Stimulated activated memory B cell treated with anti-CD40 and anti-IgM and Interleukin-4, amounts not matched to agents 10 μg/mL and 1 μg/mL and 100 μg/mL, for 72 hours (primary cell): ENCODE measurements around the gene NRG3.
A peak's percentile ranks its signal among the peaks of the same experiment; 100 is the strongest.

Experiments
- ATAC-seq: fragments of 150-1000 bp; cut with Tn5 transposase; 2 replicates; pipeline ENCODE4 v1.10.0; 2021
- H3K27ac Mint-ChIP-seq: one replicate; pipeline ENCODE4 v1.8.0; 2022; ENCODE audit warnings: mild to moderate bottlenecking, mixed read lengths
- H3K27me3 Mint-ChIP-seq: one replicate; pipeline ENCODE4 v1.8.0; 2022; ENCODE audit warnings: mixed read lengths
- H3K36me3 Mint-ChIP-seq: one replicate; pipeline ENCODE4 v1.8.0; 2022; ENCODE audit warnings: mixed read lengths
- H3K4me1 Mint-ChIP-seq: one replicate; pipeline ENCODE4 v1.8.0; 2022; ENCODE audit warnings: mixed read lengths
- H3K4me3 Mint-ChIP-seq: one replicate; pipeline ENCODE4 v1.8.0; 2022; ENCODE audit warnings: mild to moderate bottlenecking, moderate library complexity, mixed read lengths
- H3K9me3 Mint-ChIP-seq: one replicate; pipeline ENCODE4 v1.8.0; 2022; ENCODE audit warnings: mixed read lengths

Gene NRG3

DNA sequence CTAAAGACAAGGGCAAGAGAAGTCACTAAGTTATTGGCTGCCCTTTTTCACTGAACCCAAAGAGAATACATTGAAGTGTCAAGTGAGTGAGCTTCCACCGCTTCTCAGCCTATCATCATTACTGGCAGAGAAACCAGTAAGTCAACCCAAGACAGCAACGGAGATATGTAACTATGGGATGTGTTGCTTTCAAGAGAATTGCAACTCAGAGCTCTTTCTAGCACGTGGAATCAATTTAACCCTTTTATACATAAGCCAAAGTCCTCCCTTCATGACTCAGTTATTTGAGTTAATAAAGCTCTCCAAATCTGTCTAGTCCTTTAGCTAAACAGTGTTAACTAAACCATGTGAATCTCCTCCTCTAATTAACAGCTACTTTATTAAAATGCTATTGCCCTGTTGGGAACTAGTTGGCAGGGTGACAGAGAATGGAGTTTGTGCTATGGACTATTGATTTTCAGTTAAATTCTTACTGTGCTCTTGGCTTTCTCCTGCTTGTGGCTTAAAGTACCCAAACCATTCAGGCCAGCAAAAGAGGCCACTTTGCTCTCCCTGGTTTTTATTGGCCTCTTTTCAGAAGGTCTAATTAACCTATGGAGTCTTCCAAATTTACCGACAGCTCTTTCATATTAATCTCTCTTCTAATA, 287.7 kb downstream of the NRG3 start:
- ATAC-seq, result no peak
- no peak overlapping the region for H3K27ac Mint-ChIP-seq
- H3K4me3 Mint-ChIP-seq, result no peak overlapping the region
- peaks cover 4% of the 10 kb centered on the region for H3K9me3 Mint-ChIP-seq
- no peaks in the 10 kb centered on the region for H3K27me3 Mint-ChIP-seq
- no peaks in the 10 kb centered on the region for H3K36me3 Mint-ChIP-seq
- H3K4me1 Mint-ChIP-seq, result no peaks in the 10 kb centered on the region

DNA sequence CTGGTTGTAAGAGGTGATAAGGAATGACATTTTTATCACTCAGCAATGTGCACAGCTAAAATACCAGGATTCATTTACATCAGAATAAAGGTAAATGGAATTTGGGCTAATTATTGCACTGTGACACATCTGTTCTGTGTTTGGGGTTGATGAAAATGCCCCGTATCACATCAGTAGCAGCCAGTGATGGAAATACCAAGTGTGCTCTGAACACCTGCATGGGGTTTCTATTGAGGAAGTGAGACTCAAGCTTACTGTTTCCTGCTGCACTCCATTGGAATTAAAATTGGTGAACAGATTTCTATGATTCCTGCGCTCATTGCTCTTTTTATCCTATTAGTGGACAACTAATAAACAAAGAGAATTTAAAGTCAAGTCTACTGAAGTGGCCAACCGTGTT, 296.9 kb downstream of the NRG3 start:
- Mint-ChIP-seq H3K4me1 (no peaks in the 10 kb centered on the region), H3K27me3 (no peaks in the 10 kb centered on the region), H3K27ac (no peak overlapping the region), H3K9me3 (peaks cover 10% of the 10 kb centered on the region), H3K4me3 (no peak overlapping the region), H3K36me3 (no peaks in the 10 kb centered on the region)
- ATAC-seq, result no peak

DNA sequence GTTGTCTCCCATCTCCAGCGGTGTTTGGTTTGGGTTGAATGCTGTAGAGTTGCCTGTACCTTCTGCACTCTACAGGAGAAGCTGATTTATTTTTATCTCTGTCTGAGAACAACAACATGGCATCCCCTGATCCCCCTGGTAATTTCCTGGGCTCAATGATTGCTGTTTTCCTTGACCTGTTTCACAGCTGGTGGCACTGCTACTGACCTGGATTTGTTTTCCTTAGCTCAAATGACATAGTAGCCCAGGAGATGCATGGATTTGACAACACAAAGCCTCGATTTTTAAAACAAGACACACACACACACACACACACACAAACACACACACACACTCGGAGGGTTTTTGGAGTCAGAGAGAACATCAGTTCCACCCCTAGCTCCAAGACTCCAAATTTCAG, 301.6 kb downstream of the NRG3 start:
- Mint-ChIP-seq H3K27me3 (no peaks in the 10 kb centered on the region), H3K4me3 (no peak overlapping the region), H3K9me3 (peaks cover 9% of the 10 kb centered on the region), H3K36me3 (no peaks in the 10 kb centered on the region), H3K27ac (no peak overlapping the region), H3K4me1 (no peaks in the 10 kb centered on the region)
- no peak for ATAC-seq

DNA sequence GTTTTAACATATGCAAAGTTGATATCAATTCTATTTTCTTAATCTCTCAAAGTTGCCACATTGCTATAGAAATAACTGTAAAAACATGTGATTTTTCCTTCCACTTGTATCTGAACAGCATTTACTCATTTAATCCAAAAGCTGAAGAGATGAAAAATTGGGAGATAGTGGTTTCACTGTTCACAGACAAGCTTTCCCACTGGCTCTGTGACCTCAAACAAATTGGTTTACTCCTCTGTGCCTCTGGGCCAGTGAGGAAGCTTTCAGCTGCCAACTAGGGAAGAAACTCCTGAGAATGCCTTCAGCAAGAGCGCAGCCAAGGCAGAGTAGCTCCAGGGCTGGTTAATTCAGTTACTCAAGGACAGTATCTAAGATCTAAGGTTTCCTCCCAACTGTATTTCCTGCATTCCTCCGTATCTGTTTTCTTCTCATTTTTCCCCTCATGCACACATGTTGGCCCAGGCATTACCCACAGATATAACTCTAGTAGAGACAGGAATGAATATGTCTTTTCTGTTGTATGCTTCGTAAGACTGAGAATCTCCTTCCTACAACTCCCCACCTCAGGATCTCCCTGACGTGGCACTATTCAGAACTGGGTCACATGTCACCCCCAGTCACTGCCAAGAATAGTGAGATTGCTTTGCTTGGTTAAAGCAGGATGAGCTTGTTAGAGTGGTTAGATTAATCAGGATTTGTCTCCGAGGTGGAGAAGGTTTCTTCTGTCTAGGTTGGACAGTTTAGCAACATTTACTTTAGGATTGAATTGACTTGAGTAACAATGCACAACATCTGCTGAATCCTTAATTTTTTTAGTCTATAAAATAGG, 315.7 kb downstream of the NRG3 start:
- no peak overlapping the region for H3K27ac Mint-ChIP-seq
- H3K36me3 Mint-ChIP-seq, result no peaks in the 10 kb centered on the region
- H3K4me1 Mint-ChIP-seq, result no peaks in the 10 kb centered on the region
- H3K4me3 Mint-ChIP-seq, result no peak overlapping the region
- peaks cover 3% of the 10 kb centered on the region for H3K9me3 Mint-ChIP-seq
- no peak for ATAC-seq
- no peaks in the 10 kb centered on the region for H3K27me3 Mint-ChIP-seq

DNA sequence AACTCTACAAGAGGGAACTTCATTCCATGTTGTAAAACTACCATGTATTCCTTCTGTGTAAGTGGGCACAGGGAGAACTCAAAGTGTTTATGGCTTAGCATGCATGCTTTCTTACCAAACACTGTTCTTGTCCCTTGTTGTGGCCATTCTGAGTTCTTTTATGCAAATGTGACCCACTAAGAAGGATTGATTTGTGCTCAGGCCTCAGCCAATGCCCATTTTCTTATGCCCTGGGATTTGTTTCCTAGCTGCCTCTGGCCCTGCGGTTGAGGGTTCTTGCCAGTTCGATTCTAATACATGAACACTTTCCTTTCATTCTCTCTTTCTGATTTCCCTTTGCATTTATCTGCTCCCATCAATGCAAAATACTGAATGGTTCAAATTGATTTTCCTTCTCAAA, 316.7 kb downstream of the NRG3 start:
- Mint-ChIP-seq H3K9me3 (peaks cover 4% of the 10 kb centered on the region), H3K4me1 (no peaks in the 10 kb centered on the region), H3K27me3 (no peaks in the 10 kb centered on the region), H3K27ac (no peak overlapping the region), H3K36me3 (no peaks in the 10 kb centered on the region), H3K4me3 (no peak overlapping the region)
- no peak for ATAC-seq

DNA sequence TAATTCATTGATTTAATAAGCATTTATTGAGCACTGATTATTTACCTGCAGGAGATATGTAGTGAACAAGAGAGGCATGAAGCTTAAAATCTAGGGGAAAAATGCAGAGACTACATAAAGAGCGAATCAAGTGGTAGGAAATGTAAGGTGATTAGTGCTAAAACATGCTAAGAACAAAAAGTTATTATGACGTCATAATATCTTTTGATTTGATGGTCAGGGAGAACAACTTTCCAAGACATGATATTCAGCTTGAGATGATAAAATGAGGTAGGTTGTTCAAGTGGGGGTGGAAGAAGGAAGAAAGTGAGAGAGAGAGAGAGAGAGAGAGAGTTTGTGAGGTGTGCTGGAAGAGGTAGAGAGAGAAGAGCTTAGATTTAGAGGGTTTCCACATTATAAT, 317.7 kb downstream of the NRG3 start:
- H3K36me3 Mint-ChIP-seq, result no peaks in the 10 kb centered on the region
- H3K27ac Mint-ChIP-seq, result no peak overlapping the region
- H3K4me3 Mint-ChIP-seq, result no peak overlapping the region
- no peak for ATAC-seq
- H3K4me1 Mint-ChIP-seq, result no peaks in the 10 kb centered on the region
- H3K27me3 Mint-ChIP-seq, result no peaks in the 10 kb centered on the region
- peaks cover 4% of the 10 kb centered on the region for H3K9me3 Mint-ChIP-seq

DNA sequence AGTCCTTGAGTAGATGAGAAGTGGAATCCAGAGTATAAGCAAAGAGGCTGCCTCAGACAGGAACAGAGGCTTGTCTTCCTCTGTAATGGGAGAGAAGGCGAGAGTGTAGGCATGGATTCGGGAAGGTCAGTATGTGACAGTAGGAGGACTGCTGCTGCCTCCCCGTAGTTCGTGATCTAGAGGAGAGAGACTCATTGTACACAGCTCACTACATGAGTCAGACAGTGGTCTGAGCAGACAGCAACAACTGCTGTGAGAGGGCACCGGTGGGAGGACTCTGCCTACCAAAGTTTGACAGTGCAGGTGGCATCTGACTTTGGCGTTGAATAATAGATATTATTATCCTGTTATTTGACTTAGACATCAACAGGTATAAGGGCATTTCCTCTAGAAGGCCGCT, 319.4 kb downstream of the NRG3 start:
- Mint-ChIP-seq H3K27ac (no peak overlapping the region), H3K36me3 (no peaks in the 10 kb centered on the region), H3K27me3 (no peaks in the 10 kb centered on the region), H3K4me3 (no peak overlapping the region), H3K4me1 (no peaks in the 10 kb centered on the region), H3K9me3 (peaks cover 4% of the 10 kb centered on the region)
- ATAC-seq, result no peak

DNA sequence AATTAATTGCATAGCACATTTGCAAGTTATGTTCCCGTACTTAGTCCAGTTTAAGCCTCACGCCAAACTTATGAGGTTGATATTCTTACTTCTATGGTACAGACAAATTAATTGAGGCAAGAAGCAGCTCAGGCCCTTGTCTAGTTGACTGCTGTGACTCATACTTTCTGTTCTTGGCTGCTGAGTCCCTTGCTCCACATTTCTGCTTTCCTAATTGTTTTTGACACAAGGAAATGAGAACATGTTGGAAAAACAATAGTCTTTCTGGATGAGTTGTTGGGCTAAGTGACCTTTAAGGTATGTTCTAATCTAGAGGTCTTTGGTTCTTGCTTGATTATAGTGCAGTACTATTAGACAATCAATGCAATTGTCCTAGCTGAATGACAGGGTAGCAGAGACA, 331.8 kb downstream of the NRG3 start:
- no peak overlapping the region for H3K27ac Mint-ChIP-seq
- no peaks in the 10 kb centered on the region for H3K36me3 Mint-ChIP-seq
- H3K9me3 Mint-ChIP-seq, result peaks cover 9% of the 10 kb centered on the region
- no peak for ATAC-seq
- H3K4me1 Mint-ChIP-seq, result no peaks in the 10 kb centered on the region
- no peak overlapping the region for H3K4me3 Mint-ChIP-seq
- H3K27me3 Mint-ChIP-seq, result no peaks in the 10 kb centered on the region

DNA sequence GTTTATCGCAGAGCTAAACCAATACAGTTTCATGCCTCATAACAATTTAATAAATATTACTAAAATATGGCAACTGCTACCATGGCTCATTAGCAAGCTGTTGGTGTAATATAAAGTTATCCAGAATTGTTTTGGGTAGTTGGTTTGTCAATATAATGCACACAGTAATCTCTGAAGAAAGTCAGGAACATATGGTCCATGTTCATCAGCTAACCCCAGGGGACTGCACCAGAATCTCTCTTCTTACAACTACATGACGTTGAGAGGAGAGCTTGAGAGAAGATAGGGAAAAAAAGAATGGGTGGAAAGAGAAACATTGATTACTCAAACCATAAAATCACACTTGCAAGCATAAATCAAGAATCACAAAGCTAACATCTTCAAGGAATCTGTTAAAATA, 333.7 kb downstream of the NRG3 start:
- no peak for ATAC-seq
- no peak overlapping the region for H3K4me3 Mint-ChIP-seq
- no peaks in the 10 kb centered on the region for H3K27me3 Mint-ChIP-seq
- peaks cover 3% of the 10 kb centered on the region for H3K9me3 Mint-ChIP-seq
- H3K4me1 Mint-ChIP-seq, result no peaks in the 10 kb centered on the region
- H3K36me3 Mint-ChIP-seq, result no peaks in the 10 kb centered on the region
- no peak overlapping the region for H3K27ac Mint-ChIP-seq

DNA sequence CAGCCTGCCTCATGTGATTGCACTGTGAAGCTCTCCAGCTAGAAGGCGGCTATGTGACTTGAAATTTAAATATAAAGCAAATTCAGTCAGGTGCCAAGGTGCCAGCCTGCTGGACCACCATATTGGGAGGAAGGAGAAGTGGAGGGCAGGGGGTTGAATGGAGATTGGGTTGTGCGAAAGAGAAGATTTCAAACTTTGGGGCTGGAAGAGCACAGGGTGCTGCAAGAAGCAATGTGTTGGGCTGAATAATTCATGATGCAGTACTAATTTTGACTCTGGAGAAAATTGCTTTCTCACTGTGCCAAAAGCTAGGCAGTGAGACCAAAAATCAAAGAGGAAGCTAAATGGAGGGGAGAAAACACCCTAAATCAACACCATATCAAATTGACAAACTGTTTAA, 335.3 kb downstream of the NRG3 start:
- no peak overlapping the region for H3K4me3 Mint-ChIP-seq
- H3K36me3 Mint-ChIP-seq, result no peaks in the 10 kb centered on the region
- peaks cover 1% of the 10 kb centered on the region for H3K9me3 Mint-ChIP-seq
- H3K27me3 Mint-ChIP-seq, result no peaks in the 10 kb centered on the region
- no peak overlapping the region for H3K27ac Mint-ChIP-seq
- no peak for ATAC-seq
- no peaks in the 10 kb centered on the region for H3K4me1 Mint-ChIP-seq

DNA sequence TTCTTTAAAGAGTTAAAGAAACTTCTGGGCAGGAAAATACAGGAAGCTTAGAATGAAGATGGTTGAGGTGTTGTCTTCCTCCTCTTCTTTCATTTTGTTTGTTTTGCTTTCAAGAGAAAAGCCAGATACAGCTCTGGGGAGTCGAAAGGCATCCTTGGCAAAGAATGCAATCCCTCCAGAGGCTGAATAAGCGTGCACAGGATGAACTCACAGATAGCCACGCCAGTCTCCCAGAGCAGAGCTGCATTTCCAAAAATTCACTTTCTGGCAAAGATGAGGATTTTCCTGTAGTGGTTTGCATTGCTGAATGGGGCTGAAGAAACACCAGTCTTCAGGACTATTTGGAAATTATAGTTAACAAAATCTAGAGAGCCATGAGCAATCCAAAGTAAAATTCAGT, 336.4 kb downstream of the NRG3 start:
- ATAC-seq, result no peak
- H3K9me3 Mint-ChIP-seq, result no peaks in the 10 kb centered on the region
- no peak overlapping the region for H3K4me3 Mint-ChIP-seq
- H3K4me1 Mint-ChIP-seq, result no peaks in the 10 kb centered on the region
- no peaks in the 10 kb centered on the region for H3K36me3 Mint-ChIP-seq
- no peak overlapping the region for H3K27ac Mint-ChIP-seq
- no peaks in the 10 kb centered on the region for H3K27me3 Mint-ChIP-seq

DNA sequence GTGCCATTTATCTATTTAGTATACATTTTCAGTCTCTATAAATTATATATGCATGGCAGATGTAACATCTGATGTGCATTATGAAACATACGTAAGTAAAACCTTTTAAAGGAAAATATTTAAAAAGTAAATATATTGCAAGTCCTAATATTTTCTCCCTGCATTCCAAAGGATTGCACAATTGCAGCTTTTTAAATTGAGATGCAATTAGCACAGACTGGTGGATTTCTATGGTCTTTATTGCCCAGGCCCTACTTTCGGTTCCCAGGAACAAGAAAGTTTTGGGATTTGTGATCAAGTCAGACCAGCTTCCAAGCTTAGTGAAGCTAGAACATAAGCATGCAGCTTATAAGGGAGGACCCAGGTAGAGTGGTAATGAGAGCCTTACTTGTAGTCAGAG, 337.8 kb downstream of the NRG3 start:
- Mint-ChIP-seq H3K27me3 (no peaks in the 10 kb centered on the region), H3K4me1 (no peaks in the 10 kb centered on the region), H3K36me3 (no peaks in the 10 kb centered on the region), H3K27ac (no peak overlapping the region), H3K9me3 (no peaks in the 10 kb centered on the region), H3K4me3 (no peak overlapping the region)
- ATAC-seq, result no peak

DNA sequence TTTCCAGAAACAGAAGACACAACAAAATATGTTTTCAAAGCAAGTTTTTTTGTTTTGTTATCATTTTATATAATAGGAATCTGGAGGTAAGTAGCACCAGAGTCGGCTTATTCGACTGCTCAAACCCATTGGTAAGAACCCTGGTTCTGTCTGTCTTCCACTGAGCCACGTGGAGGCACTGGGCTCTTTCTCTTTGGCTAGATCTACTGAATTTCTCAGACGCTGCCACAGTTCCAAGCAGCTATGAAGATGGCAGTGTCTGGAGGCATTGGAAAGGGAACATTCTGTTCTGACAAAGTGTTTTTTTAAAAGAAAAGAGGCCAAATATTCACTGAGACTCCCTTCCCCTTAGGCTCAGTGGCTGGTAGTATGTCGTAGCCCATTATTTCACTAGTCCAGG, 338.8 kb downstream of the NRG3 start:
- Mint-ChIP-seq H3K9me3 (no peaks in the 10 kb centered on the region), H3K4me1 (no peaks in the 10 kb centered on the region), H3K27ac (no peak overlapping the region), H3K36me3 (no peaks in the 10 kb centered on the region), H3K4me3 (no peak overlapping the region), H3K27me3 (no peaks in the 10 kb centered on the region)
- no peak for ATAC-seq

DNA sequence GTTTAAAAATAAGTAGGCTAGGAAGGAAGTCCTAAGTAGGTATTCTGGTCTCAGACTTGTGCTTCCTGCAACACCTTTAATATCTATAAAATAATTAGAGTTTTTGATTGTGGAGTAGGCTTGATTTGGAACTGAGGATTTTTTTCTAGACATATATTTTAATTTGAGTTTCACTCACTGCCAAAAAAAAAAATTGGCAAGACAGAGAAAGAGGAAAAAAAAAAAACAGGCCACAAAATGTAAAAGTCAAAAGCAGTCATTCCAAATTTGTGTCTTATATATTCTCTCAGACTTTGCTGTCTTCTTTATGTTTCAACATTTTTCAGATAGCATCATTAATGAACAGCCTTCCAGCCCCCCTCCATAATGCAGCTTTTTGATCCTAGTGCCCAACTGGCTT, 346.1 kb downstream of the NRG3 start:
- no peak overlapping the region for H3K27ac Mint-ChIP-seq
- H3K27me3 Mint-ChIP-seq, result no peaks in the 10 kb centered on the region
- H3K4me1 Mint-ChIP-seq, result no peaks in the 10 kb centered on the region
- H3K36me3 Mint-ChIP-seq, result no peaks in the 10 kb centered on the region
- no peak for ATAC-seq
- H3K9me3 Mint-ChIP-seq, result peaks cover 3% of the 10 kb centered on the region
- H3K4me3 Mint-ChIP-seq, result no peak overlapping the region

DNA sequence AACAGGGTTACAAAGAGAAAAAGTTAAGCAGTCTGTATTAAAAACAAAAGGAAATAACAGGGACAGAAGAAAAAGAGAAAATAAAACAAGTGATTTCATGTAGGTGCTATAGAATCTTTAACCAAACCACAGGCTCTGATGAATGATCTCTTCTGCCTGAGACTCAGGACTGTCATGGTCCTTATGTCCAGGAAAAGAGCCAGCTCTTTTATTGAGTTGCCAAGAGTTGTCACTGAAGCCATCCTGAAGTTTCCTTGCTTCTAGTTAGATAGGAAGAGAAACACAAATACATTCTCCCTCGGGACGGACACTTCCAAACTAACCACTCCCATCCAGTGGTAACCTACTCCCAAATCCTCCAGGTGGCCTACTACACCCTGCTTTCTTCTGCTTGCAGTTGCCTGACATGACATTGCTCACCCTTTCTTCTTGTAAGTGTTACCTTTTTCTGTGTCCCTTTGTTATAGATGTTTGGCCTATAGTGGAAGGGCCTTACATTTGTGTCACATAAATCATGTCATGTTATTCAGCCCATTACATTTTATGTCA, 346.7 kb downstream of the NRG3 start:
- ATAC-seq, result peak; percentile 34
- Mint-ChIP-seq H3K4me1 (no peaks in the 10 kb centered on the region), H3K27ac (no peak overlapping the region), H3K36me3 (no peaks in the 10 kb centered on the region), H3K9me3 (peaks cover 3% of the 10 kb centered on the region), H3K4me3 (no peak overlapping the region), H3K27me3 (no peaks in the 10 kb centered on the region)

DNA sequence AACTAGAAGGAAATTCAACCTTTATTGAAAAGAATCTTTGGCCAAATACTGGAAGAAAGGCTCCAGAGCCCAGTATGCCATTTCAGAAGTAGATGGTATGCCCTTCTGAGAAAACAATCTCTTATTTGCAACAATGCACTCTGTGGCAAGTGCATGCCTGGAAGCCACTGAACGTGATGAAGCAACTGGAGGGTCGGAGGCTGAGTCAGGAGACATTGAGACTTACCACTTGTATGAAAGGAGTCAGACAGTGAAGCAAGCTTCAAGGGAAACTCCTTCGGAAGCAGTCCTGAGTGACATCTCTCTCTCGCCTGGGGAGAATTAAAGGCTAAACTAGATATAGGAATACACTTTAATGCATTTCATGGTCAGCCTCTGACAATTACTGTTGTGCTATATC, 353.7 kb downstream of the NRG3 start:
- no peak for ATAC-seq
- Mint-ChIP-seq H3K36me3 (no peaks in the 10 kb centered on the region), H3K4me1 (no peaks in the 10 kb centered on the region), H3K4me3 (no peak overlapping the region), H3K27me3 (no peaks in the 10 kb centered on the region), H3K27ac (no peak overlapping the region), H3K9me3 (peaks cover 6% of the 10 kb centered on the region)
